MV-4-11 (cell line): Measurements from ENCODE around the gene TAS2R60.
"Not testable (repeated sequence)": the region's sequence is repeated elsewhere in the genome, so short reads cannot be mapped to it uniquely, and the experiment has no call there.

Experiments
- DNase-seq: peaks from one replicate; lab custom pipeline; 2025; lab: John Stamatoyannopoulos, UW

The TAS2R60 gene

GRCh38 chr7:143444063-143444782 lies 970 bp downstream of the TAS2R60 start:
- no peak for DNase-seq

- no peak for DNase-seq
Measured at GRCh38 chr7:143444785-143445184, 1.5 kb downstream of the TAS2R60 start.

GRCh38 chr7:143447466-143447865 lies 4.2 kb downstream of the TAS2R60 start:
- no peak for DNase-seq

DNA sequence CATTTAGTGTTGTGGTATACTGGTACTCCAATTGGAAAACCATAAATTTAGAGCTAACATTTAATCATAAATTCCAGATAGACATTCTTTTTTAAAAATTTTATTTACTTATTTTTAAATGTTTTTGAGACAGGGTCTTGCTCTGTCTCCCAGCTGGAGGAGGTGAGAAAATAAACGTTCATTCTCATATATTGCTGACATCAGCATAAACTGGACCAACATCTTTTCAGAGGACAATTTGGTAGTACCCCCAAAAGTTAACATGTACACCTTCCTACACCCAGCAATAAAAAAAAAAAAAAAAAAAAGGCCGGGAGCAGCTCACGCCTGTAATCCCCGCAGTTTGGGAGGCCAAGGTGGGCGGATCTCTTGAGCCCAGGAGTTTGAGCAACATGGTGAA lies 5.2 kb downstream of the TAS2R60 start:
- DNase-seq = no peak

GRCh38 chr7:143449793-143450192 lies 6.5 kb downstream of the TAS2R60 start:
- no peak for DNase-seq

DNA sequence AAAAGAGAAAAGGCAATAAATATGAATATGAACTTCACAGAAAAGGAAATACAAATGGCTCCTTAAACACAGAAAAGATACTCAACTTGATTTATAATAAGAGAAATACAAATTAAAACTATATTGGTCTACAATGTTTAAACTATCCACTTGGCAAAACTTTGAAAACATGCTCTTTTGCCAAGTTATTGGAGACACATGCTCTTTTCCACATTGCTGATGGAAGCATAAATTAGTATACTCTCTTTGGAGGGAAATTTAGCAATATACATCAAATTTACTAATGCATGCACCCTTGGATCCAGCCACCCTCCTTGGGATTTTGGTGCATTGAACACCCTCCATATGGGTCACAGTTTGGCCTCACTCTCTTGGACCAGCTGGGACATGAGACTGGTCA lies 7.9 kb downstream of the TAS2R60 start:
- no peak for DNase-seq

DNA sequence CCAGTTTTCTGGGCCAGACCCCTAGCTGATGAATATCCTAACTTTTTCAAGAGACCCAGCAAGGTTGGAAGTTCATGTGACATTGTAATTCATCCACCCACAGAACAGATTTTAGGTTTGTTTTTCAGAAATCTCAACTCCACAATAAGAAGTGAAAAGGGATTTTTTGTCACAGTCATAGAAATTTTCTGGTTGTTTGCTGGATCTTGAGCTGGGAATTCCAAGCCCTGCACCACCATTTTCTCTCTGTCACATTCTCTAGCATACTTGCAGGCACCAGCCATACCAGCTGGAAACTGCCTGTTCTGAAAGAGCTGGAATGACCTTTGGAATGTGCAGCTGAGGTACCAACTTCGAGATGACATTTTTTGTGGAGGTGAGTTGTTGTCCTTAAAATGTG lies 8.5 kb downstream of the TAS2R60 start:
- no peak for DNase-seq

DNA sequence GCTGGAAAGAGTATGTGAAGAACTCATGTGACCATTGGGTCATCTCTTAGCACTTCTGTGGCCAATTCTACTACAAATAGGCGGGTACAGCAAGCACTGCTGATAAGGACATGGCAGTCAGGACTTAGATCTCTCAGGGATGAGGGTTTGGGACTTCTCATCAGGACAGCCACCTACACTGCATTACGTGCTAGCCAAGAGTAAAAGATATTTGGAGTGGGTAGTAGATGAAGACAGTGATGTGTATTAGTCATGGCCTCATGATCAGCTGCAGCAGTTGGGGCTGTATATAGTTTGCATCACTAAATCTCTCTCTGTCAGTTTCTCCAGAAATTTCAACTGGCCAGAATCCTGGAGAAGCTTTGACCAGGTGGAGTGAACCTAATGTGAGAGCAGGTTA lies 9.2 kb downstream of the TAS2R60 start:
- no peak for DNase-seq

GRCh38 chr7:143454091-143454680 lies 10.9 kb downstream of the TAS2R60 start:
- DNase-seq = no peak

DNA sequence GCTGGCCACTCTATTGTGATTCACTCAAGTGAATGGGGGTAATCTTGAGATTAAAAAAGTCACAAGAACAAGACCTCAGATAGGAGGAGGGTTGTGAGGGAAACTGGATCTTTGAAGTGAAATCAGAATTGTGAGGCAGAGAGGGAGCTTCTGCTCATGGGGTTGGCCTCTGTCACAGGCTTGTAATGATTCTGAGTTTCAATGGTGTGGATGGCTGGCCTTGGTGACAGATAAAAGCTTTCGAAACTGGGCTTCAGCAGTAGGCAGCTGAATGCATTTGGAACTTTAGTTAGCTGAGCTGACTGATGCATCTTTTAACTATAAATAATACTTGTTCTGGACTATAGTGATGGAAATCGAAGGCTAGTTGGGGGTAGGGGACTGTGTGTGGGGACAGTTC lies 12.2 kb downstream of the TAS2R60 start:
- DNase-seq = peak; percentile 6

DNA sequence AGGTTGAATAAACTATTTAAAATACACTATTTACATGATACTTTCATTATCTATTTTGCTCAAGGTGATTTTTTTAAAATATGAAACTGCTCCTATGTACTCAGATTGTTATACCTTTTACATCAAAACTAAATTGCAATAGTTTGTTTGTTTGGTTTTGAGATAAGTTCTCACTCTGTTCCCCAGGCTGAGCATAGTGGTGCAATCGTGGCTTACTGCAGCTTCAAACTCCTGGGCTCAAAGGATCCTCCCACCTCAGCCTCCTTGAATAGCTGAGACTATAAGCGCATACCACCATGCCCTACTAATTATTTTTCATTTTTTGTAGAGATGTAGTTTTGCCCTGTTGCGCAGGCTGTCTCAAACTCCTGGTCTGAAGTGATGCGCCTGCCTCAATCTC lies 12.7 kb downstream of the TAS2R60 start:
- no peak for DNase-seq

- no peak for DNase-seq
Measured at GRCh38 chr7:143456992-143457793, 13.9 kb downstream of the TAS2R60 start.

GRCh38 chr7:143458263-143458662 lies 15.0 kb downstream of the TAS2R60 start:
- DNase-seq = peak; percentile 70

- DNase-seq = no peak
Measured at GRCh38 chr7:143458681-143459080, 15.4 kb downstream of the TAS2R60 start.

GRCh38 chr7:143459359-143459758 lies 16.1 kb downstream of the TAS2R60 start:
- DNase-seq = no peak

GRCh38 chr7:143460271-143460979 lies 17.2 kb downstream of the TAS2R60 start:
- peak; percentile 2 for DNase-seq

GRCh38 chr7:143462045-143462444 lies 18.8 kb downstream of the TAS2R60 start:
- no peak for DNase-seq

DNA sequence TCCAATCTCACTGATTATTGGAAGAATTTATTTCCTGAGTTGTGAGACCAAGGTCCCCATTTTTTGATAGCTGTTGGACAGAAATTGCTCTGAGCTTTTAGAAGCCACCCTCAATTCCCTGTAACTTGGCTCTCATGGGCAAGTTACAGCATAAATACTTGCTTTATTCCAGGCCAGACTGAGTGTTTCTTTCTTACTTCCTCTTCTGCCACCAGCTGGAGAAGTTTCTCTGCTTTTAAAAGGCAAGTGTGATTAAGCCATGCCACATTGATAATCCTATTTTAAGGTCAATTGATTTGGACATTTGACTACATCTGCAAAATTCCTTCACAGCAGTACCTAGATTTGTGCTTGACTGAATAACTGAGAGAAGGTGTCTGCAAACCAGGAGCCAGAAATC lies 20.3 kb downstream of the TAS2R60 start:
- DNase-seq = peak; percentile 81

DNA sequence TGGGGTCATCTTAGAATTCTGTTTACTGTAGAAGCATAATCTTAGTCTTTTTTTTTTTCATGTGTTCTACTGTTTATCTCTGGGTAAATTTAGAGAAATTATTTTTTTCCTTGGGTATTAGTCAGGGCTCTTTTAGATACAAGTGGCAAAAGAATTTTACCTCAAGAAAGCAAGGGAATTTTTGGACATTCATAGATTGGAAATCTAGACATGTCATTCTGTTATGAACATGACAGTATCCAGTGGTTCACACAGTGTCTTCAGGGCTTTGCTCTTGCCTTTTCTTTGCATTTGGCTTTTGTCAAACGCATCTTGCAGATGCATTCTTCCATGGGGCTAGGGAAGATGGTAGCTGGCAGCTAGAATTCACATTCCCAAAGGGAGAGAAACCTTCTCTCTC lies 20.7 kb downstream of the TAS2R60 start:
- DNase-seq = no peak

DNA sequence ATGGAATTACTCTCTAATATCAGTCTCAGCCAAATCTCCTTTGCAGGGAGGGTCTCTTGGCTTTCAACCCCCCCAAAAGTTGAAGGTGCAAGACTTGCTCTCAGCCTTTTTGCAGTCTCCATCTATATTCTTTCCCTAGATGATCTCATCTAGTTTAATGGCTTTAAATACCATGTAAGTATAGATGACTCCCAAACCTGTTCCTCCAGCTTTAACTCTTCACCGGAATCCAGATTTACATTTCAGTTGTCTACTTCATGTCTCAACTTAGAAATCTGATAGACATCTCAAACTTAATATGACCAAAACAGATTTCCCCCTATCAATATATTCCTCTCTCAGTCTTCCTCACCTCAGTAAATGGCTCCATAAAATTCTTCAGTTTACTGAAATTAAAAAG lies 24.5 kb downstream of the TAS2R60 start:
- DNase-seq = no peak

DNA sequence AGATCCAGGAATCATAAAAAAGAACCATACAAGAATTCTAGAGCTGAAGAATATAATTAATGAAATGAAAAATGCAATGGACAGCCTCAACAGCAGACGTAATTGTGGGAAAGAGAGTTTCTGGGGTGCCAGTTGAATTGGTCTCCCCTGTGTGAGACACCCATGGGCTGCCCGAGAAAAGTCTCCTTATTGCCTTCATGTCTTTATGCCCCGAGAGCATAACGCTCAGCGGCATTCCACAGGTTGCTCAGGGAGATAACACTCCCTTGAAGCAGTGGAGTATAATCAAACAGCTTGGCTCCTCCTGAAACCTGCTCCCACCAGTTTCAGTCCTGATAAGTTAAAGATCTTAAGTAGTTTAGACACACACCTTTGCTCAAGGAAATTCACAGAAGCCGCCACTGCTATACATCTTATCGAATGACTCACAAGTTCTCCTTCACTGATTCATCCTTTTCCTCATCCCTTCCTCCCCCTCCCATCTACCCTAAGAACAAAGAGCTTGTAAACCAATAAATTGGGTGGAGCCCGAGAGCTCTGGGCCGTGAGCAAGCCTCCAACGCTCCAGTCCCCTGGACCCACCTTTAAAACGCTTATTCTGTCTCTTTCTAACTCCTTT lies 28.9 kb downstream of the TAS2R60 start:
- not testable (repeated sequence) for DNase-seq
